T-helper 2 cell treated with Interferon-gamma antibody and Interleukin-4, amounts not matched to agents 100 ng/mL and 5 ng/mL, for 36 hours (primary cell): ENCODE measurements around the gene SLC35F1. TPM values are rescaled to one million over a fixed set of nuclear protein-coding genes. Genes with fewer than 3 reads are reported as not detected.

Experiments
- intact Hi-C: fragments of 100-400 bp; cut with micrococcal nuclease; formaldehyde crosslinking; loops from one replicate; pipeline ENCODE4 v1.15.1; 2023
- total RNA-seq: library from RNA; stranded (reverse); gene quantifications from 2 replicates; pipeline ENCODE4 v1.2.3, GENCODE V29; 2022

The SLC35F1 gene
- total RNA-seq, 1 donor from 2014 or later, result not detected

DNA sequence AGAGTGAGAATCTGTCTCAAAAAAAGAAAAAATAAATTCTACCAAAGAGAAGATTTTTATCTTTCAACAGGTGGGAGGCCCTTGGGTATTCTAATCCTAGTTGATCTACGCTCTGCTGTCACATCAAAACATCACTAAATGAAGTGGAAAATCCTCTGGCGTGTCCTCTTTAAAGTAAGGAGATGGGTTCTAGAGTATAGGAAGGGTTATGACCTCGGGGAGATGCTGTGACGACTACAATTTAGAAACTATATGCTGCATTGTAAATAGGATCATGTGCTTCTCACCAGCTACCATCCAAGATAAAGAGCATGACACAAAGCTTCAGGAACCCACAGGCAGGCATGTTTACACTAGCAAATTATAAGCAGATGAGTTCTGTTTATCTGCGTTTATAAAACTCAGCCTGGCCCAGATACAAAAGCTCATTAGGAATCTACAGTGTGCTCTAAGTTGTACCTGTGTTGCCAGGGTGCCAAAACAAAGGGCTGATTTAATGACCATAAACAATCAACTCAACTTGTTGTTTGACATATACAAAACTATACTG lies 443.9 kb downstream of the SLC35F1 start:
- intact Hi-C loops, result no loop called here

DNA sequence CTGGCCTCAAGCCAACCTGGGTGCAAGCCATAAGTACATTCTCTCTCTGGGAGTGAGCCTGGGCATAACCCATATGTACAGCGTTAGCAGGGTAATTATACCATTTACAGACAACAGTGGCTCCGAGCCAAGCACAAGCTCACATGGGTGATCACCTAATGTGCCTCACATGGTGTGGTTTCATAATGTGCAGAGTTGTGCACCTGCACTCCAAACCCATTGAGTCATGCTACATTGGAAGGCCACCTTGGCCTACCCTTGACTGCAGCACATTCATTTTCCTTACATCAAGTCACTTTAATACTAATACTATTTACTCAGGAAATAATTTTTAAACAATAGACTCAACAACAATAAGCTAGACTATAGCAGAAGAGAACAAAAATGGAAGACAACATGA lies 446.5 kb downstream of the SLC35F1 start:
- intact Hi-C loops, result no loop called here

- intact Hi-C loops, result no loop called here
Observed at GRCh38 chr6:118354641-118355040, 447.6 kb downstream of the SLC35F1 start.

DNA sequence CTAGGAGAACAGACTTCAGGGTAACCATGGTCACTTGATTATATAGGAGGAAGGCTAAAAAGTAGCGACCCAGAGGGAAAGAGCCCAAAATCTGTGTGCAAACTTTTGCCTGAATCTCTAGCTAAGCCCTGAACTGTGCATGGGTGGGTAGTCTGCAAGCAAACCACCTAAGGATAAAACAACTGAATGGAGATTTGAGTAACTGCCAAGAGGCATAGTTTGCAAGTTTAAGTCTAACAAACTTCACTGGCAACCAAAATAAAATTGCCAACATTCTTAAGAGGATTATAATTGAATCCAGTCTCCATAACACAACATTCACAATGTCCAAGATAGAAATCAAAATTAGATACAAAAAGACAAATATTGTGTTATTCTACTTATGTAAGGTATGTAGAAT lies 449.0 kb downstream of the SLC35F1 start:
- intact Hi-C loops, result no loop called here

DNA sequence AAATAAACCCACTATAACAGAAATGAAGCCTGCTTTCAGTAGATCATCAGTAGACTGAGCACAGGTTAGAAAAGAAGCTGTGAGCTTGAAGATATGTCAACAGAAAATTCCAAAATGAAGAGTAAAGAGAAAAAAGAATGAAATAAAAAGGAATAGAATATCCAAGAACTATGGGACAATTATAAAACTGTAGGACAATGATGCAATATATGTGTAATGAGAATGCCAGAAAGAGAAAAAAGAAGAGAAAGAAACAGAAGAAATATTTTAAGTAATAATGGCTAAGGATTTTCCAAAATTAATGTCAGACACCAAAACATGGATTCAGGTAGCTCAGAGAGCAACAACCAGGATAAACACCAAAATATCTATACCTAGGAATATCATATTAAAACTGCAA lies 449.6 kb downstream of the SLC35F1 start:
- intact Hi-C loops, result no loop called here

Other genes with a start within 250 kb of the SLC35F1 start
- gene NUS1, start 231.8 kb upstream of the SLC35F1 start, total RNA-seq, result 35.6 and 36.7 TPM in 2 replicates